ENCODE results near the gene UBE2J2.
A peak's percentile ranks its signal among the peaks of the same experiment; 100 is the strongest.

Gene UBE2J2

DNA sequence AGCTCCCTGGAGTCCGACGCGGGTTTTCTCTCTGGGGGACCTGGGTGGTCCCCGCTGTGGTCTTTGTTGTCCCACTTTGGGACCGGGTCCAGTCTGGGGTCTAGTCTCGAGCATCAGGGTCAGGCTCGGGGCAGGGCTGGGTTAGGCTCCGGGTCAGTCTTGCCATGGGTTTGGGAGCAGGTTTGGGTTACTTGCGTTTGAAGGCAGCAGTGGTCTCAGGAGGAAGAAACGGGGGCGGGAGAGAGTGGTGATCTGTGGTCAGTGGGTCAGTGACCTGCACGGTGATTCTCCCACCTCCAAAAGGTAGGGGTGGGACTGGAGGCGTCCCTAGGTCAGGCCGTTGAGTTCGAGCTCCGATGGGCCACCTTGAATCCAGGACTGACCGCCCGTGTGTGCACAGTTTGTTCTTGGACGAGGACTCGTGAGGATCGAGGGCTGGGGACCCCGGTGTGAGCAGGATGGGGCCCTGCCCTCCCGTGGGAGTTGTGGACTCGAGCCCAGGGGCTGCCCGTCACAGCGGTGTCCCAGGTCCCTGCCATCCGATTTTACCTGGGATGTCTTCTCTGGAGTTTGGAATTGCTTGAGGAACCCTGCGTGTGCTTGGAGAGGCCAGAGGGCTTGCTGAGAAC is 39.4 kb downstream of the UBE2J2 start:
- H3K36me3 ChIP-seq (ENCODE audit: control insufficient read depth in 1 of 2, insufficient read depth in 2 of 2, low read length in 2 of 2), result peaks cover 0 to 6% of the 10 kb centered on the region in 2 donors
- H3K9me3 ChIP-seq (ENCODE audit: control insufficient read depth in 1 of 2, low read length in 2 of 2), result no peaks in the 10 kb centered on the region
- H3K27ac ChIP-seq (ENCODE audit: low read length), result no peak overlapping the region
- no peak overlapping the region for H3K4me3 ChIP-seq (ENCODE audit: low read depth in 1 of 2, low read length in 2 of 2)
- H3K27me3 ChIP-seq (ENCODE audit: low read depth, low read length), result no peaks in the 10 kb centered on the region
- H3K4me1 ChIP-seq (ENCODE audit: control insufficient read depth in 1 of 2, insufficient read depth in 2 of 2, low read length in 2 of 2), result peaks cover 0 to 28% of the 10 kb centered on the region in 2 donors

DNA sequence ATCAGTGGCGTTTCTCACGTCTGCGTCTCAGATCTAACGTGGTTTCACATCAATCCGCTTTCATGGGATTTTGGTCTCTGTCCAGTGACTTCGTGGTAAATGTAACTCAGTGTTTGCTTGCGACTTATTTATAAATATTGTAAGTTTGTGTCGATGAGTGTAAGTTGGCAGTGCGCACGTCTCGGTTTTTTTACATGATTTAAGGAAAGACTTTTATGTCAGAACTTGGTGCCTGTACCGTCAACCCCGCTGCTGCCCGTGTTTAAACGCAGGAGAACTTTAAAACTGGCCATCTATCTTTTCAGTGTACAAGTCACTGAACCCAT is 40.1 kb downstream of the UBE2J2 start:
- Histone ChIP-seq H3K27ac (ENCODE audit: low read length) (no peak overlapping the region), H3K36me3 (ENCODE audit: control insufficient read depth in 1 of 2, insufficient read depth in 2 of 2, low read length in 2 of 2) (peaks cover 0 to 11% of the 10 kb centered on the region in 2 donors), H3K9me3 (ENCODE audit: control insufficient read depth in 1 of 2, low read length in 2 of 2) (no peaks in the 10 kb centered on the region), H3K27me3 (ENCODE audit: low read depth, low read length) (no peaks in the 10 kb centered on the region), H3K4me1 (ENCODE audit: control insufficient read depth in 1 of 2, insufficient read depth in 2 of 2, low read length in 2 of 2) (peaks cover 0 to 32% of the 10 kb centered on the region in 2 donors), H3K4me3 (ENCODE audit: low read depth in 1 of 2, low read length in 2 of 2) (peak overlapping the region in 1 of 2 donors; percentile 55)

- H3K4me3 ChIP-seq (ENCODE audit: low read depth in 1 of 2, low read length in 2 of 2), result peak overlapping the region in 1 of 2 donors; percentile 55
- H3K4me1 ChIP-seq (ENCODE audit: control insufficient read depth in 1 of 2, insufficient read depth in 2 of 2, low read length in 2 of 2), result peaks cover 0 to 32% of the 10 kb centered on the region in 2 donors
- no peak overlapping the region for H3K27ac ChIP-seq (ENCODE audit: low read length)
- no peaks in the 10 kb centered on the region for H3K9me3 ChIP-seq (ENCODE audit: control insufficient read depth in 1 of 2, low read length in 2 of 2)
- H3K36me3 ChIP-seq (ENCODE audit: control insufficient read depth in 1 of 2, insufficient read depth in 2 of 2, low read length in 2 of 2), result peaks cover 0 to 17% of the 10 kb centered on the region in 2 donors
- H3K27me3 ChIP-seq (ENCODE audit: low read depth, low read length), result no peaks in the 10 kb centered on the region
Measured at GRCh38 chr1:1232796-1233566, 40.7 kb downstream of the UBE2J2 start.

- Histone ChIP-seq H3K9me3 (ENCODE audit: control insufficient read depth in 1 of 2, low read length in 2 of 2) (no peaks in the 10 kb centered on the region), H3K27me3 (ENCODE audit: low read depth, low read length) (no peaks in the 10 kb centered on the region), H3K4me1 (ENCODE audit: control insufficient read depth in 1 of 2, insufficient read depth in 2 of 2, low read length in 2 of 2) (peaks cover 0 to 32% of the 10 kb centered on the region in 2 donors), H3K36me3 (ENCODE audit: control insufficient read depth in 1 of 2, insufficient read depth in 2 of 2, low read length in 2 of 2) (peaks cover 5 to 24% of the 10 kb centered on the region in 2 donors), H3K27ac (ENCODE audit: low read length) (peak within 1 kb of the TSS; percentile 79), H3K4me3 (ENCODE audit: low read depth in 1 of 2, low read length in 2 of 2) (peak within 1 kb of the TSS; percentile 82 to 98)
Measured at GRCh38 chr1:1232208-1232795, 41.4 kb downstream of the UBE2J2 start, which contains the start of gene B3GALT6. TSS of gene B3GALT6 (plus strand) at chr1:1232237. CDS start at chr1:1232279, 42 bp downstream.

DNA sequence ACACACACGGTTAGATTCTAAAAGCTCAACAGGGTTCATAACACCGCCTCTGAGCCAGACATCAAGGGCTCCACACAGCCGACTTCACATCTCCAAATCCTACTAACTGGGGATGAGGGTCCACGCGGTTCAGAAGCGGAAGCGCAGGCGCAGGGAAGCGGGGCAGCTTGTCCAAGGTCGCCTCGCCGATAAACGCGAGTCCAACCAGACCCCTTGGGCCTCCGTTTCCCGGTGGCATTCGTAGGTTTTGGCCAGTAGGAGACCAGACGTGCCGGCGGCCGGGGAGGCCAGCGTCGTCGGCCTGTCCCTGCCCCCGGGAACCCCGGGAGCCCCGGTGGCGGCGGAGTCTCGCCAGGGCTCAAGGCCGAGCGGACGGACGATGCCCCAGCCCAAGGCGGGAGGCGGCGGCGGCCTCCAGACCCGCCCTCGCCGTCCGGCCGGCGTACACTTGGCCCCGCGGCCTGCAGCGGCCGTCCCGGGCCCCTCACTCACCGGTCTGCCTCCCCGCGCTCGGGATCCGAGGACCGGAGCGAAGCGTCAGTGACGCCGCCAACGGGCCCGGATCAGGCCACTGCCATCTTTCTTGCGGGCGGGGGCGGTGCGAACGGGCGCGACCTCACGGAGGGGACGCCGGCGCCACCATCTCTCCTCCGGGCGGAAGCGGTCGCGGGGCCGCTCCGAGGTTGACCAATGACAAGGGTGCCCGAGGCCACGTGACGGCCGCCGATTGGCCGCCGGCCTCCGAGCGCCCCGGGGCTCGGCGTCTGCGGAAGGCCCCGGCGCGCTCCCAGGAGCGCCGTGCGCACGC is 42.0 kb downstream of the UBE2J2 start, which contains the start of gene SDF4:
TSS of gene SDF4 (minus strand) at position 602 of the 808 bp plus-strand sequence. CDS start 3,229 bp downstream, outside the sequence.
- H3K9me3 ChIP-seq (ENCODE audit: control insufficient read depth in 1 of 2, low read length in 2 of 2), result no peaks in the 10 kb centered on the region
- H3K27me3 ChIP-seq (ENCODE audit: low read depth, low read length), result no peaks in the 10 kb centered on the region
- H3K4me1 ChIP-seq (ENCODE audit: control insufficient read depth in 1 of 2, insufficient read depth in 2 of 2, low read length in 2 of 2), result peaks cover 0 to 32% of the 10 kb centered on the region in 2 donors
- peak within 1 kb of the TSS; percentile 79 for H3K27ac ChIP-seq (ENCODE audit: low read length)
- peaks cover 9 to 29% of the 10 kb centered on the region in 2 donors for H3K36me3 ChIP-seq (ENCODE audit: control insufficient read depth in 1 of 2, insufficient read depth in 2 of 2, low read length in 2 of 2)
- peak within 1 kb of the TSS; percentile 82 to 98 for H3K4me3 ChIP-seq (ENCODE audit: low read depth in 1 of 2, low read length in 2 of 2)

DNA sequence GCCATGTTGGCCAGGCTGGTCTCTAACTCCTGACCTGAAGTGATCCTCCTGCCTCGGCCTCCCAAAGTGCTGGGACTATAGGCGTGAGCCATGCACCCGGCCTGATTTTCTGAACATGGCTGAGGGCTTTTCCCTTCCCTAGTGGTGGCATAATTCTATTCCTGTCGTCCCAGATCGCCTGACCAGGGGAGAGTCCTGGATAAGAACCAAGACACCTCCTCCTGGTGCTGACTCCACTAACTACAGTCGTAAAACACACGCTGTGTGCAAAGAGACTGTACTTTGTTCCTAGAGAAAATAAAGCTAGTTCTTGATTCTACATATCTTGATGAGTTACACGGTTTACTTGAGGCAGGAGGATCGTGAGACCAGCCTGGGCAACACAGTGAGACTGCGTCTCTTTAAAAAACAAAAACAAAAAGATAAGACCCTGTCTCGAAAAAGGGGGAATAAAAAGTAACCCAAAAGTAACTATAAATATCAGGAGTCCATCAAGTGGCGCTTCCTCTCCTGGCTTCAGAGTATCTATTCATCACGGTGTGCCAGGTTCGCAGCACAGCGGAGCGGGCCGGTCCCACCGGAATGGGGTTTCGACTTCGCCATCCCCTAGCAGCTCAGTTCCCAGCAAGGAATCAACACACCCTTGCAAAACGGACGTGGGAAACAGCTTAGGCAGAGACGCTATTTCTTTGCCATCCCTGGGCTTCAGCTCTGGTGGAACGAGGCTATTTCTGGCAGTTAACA is 42.8 kb downstream of the UBE2J2 start:
- Histone ChIP-seq H3K4me3 (ENCODE audit: low read depth in 1 of 2, low read length in 2 of 2) (peak overlapping the region; percentile 82 to 98), H3K36me3 (ENCODE audit: control insufficient read depth in 1 of 2, insufficient read depth in 2 of 2, low read length in 2 of 2) (peaks cover 9 to 37% of the 10 kb centered on the region in 2 donors), H3K9me3 (ENCODE audit: control insufficient read depth in 1 of 2, low read length in 2 of 2) (no peaks in the 10 kb centered on the region), H3K27ac (ENCODE audit: low read length) (peak overlapping the region; percentile 79), H3K4me1 (ENCODE audit: control insufficient read depth in 1 of 2, insufficient read depth in 2 of 2, low read length in 2 of 2) (peaks cover 0 to 32% of the 10 kb centered on the region in 2 donors), H3K27me3 (ENCODE audit: low read depth, low read length) (no peaks in the 10 kb centered on the region)

DNA sequence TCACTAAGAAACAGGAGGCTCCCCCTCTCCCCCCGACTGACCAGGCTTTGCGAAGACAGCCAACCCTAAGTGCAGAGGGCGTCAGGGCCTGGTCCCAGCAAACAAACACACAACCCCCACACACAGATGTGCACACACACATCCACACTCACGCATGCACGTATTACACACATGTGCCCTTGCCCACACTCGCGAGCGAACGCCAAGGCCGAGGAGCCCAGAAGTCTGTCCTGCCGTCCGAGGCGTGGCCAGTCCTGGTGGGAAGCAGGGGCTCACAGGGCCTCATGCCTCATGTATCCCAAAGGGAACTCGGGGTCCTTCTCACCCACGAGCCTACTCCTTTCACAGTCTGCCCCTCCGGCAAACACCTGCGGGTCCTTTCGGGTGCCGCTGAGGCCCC is 43.9 kb downstream of the UBE2J2 start:
- Histone ChIP-seq H3K27ac (ENCODE audit: low read length) (no peak overlapping the region), H3K27me3 (ENCODE audit: low read depth, low read length) (no peaks in the 10 kb centered on the region), H3K4me3 (ENCODE audit: low read depth in 1 of 2, low read length in 2 of 2) (peak overlapping the region; percentile 1 to 82), H3K4me1 (ENCODE audit: control insufficient read depth in 1 of 2, insufficient read depth in 2 of 2, low read length in 2 of 2) (peaks cover 0 to 32% of the 10 kb centered on the region in 2 donors), H3K9me3 (ENCODE audit: control insufficient read depth in 1 of 2, low read length in 2 of 2) (no peaks in the 10 kb centered on the region), H3K36me3 (ENCODE audit: control insufficient read depth in 1 of 2, insufficient read depth in 2 of 2, low read length in 2 of 2) (peaks cover 14 to 39% of the 10 kb centered on the region in 2 donors)

DNA sequence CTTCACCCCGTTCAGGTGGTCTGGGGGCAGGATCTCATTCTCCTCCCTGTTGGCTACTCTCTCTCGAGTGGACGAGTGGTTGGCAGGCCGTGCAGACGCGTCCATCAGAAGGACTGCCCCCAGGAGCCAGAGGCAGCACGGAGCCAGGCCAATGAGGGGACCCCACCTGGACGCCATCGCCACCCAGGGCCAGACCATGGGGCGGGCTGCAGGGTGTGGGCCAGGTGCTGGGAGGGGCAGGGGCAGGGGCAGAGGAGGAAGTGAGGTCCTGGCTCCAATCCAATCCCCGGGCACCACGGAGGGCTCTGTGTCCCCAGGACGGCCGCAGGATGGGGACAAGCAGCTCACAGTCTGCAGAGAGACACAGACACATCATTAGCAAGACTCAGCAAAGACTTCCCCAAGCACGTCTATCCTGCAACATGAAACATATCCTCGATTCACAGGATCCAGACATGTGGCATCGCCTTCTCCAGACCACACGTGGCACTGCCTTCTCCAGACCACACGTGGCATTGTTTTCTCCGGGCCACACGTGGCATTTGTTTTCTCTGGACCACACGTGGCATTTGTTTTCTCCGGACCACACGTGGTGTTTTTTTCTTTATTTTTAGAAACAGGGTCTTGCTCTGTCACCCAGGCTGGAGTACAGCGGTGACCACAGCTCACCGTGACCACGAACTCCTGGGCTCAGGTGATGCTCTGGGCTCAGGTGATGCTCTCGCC is 44.9 kb downstream of the UBE2J2 start:
- H3K36me3 ChIP-seq (ENCODE audit: control insufficient read depth in 1 of 2, insufficient read depth in 2 of 2, low read length in 2 of 2), result peaks cover 15 to 39% of the 10 kb centered on the region in 2 donors
- no peak overlapping the region for H3K4me3 ChIP-seq (ENCODE audit: low read depth in 1 of 2, low read length in 2 of 2)
- no peaks in the 10 kb centered on the region for H3K27me3 ChIP-seq (ENCODE audit: low read depth, low read length)
- H3K4me1 ChIP-seq (ENCODE audit: control insufficient read depth in 1 of 2, insufficient read depth in 2 of 2, low read length in 2 of 2), result peaks cover 0 to 32% of the 10 kb centered on the region in 2 donors
- H3K27ac ChIP-seq (ENCODE audit: low read length), result no peak overlapping the region
- no peaks in the 10 kb centered on the region for H3K9me3 ChIP-seq (ENCODE audit: control insufficient read depth in 1 of 2, low read length in 2 of 2)

DNA sequence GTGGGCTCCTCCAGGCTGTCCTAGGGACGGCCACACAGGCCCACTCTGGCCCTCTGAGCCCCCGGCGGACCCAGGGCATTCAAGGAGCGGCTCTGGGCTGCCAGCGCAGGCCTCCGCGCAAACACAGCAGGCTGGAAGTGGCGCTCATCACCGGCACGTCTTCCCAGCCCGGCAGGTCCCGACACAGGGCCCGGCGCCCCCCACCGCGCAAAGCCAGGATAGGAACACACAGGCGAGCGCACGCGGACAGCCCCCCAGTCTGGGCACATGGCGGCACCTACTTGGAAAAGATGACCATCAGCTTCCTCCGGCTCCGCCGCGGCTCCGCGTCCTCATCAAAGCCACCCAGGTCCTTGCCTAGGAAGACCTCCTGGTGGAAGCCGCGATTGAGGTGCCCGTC is 45.5 kb downstream of the UBE2J2 start:
- no peak overlapping the region for H3K27ac ChIP-seq (ENCODE audit: low read length)
- H3K36me3 ChIP-seq (ENCODE audit: control insufficient read depth in 1 of 2, insufficient read depth in 2 of 2, low read length in 2 of 2), result peaks cover 18 to 42% of the 10 kb centered on the region in 2 donors
- H3K27me3 ChIP-seq (ENCODE audit: low read depth, low read length), result no peaks in the 10 kb centered on the region
- no peak overlapping the region for H3K4me3 ChIP-seq (ENCODE audit: low read depth in 1 of 2, low read length in 2 of 2)
- H3K4me1 ChIP-seq (ENCODE audit: control insufficient read depth in 1 of 2, insufficient read depth in 2 of 2, low read length in 2 of 2), result peaks cover 0 to 29% of the 10 kb centered on the region in 2 donors
- H3K9me3 ChIP-seq (ENCODE audit: control insufficient read depth in 1 of 2, low read length in 2 of 2), result no peaks in the 10 kb centered on the region

DNA sequence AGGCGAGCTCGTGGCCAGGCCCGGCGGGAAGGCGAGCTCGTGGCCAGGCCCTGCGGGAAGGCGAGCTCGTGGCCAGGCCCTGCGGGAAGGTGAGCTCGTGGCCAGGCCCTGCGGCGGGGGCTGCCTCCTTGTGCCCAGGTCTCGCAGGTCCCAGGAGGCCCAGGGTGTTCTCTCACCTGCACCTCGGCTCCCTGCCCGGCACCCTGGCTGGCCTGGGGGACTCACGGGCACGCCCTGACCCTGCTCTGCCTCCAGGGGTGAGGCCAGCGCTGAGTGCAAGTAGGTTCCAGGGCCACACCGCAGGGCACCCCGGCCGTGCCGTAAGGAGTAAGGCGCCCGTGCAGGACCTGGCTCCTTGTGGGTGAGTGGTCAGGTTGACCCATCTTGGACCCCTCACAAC is 46.3 kb downstream of the UBE2J2 start:
- Histone ChIP-seq H3K4me3 (ENCODE audit: low read depth in 1 of 2, low read length in 2 of 2) (no peak overlapping the region), H3K4me1 (ENCODE audit: control insufficient read depth in 1 of 2, insufficient read depth in 2 of 2, low read length in 2 of 2) (peaks cover 0 to 22% of the 10 kb centered on the region in 2 donors), H3K36me3 (ENCODE audit: control insufficient read depth in 1 of 2, insufficient read depth in 2 of 2, low read length in 2 of 2) (peaks cover 24 to 50% of the 10 kb centered on the region in 2 donors), H3K27me3 (ENCODE audit: low read depth, low read length) (no peaks in the 10 kb centered on the region), H3K9me3 (ENCODE audit: control insufficient read depth in 1 of 2, low read length in 2 of 2) (no peaks in the 10 kb centered on the region), H3K27ac (ENCODE audit: low read length) (no peak overlapping the region)
